Measurements from ENCODE around the gene RALGAPA2.

Gene RALGAPA2

GRCh38 chr20:20373091-20373571 lies 339.3 kb downstream of the RALGAPA2 start:
- Histone ChIP-seq H3K9me3 (ENCODE audit: control insufficient read depth in 2 of 2, low read length in 2 of 2) (no peaks in the 10 kb centered on the region), H3K27me3 (ENCODE audit: control insufficient read depth in 2 of 2, insufficient read depth in 2 of 2, low read length in 2 of 2) (peaks cover 38 to 43% of the 10 kb centered on the region in 2 donors), H3K9ac (ENCODE audit: low read depth in 1 of 2, low read length in 2 of 2) (no peak overlapping the region), H3K27ac (ENCODE audit: low read depth in 2 of 2, low read length in 2 of 2) (no peak overlapping the region), H3K4me3 (ENCODE audit: low read length in 2 of 2) (no peak overlapping the region), H3K36me3 (ENCODE audit: control insufficient read depth in 2 of 2, insufficient read depth in 2 of 2, low read length in 2 of 2) (no peaks in the 10 kb centered on the region), H3K4me1 (ENCODE audit: control insufficient read depth in 2 of 2, insufficient read depth in 2 of 2, low read length in 2 of 2) (peaks cover 0 to 8% of the 10 kb centered on the region in 2 donors)

- H3K9ac ChIP-seq (ENCODE audit: low read depth in 1 of 2, low read length in 2 of 2): no peak overlapping the region
- no peak overlapping the region for H3K4me3 ChIP-seq (ENCODE audit: low read length in 2 of 2)
- H3K36me3 ChIP-seq (ENCODE audit: control insufficient read depth in 2 of 2, insufficient read depth in 2 of 2, low read length in 2 of 2): no peaks in the 10 kb centered on the region
- no peak overlapping the region for H3K27ac ChIP-seq (ENCODE audit: low read depth in 2 of 2, low read length in 2 of 2)
- peaks cover 3 to 8% of the 10 kb centered on the region in 2 donors for H3K4me1 ChIP-seq (ENCODE audit: control insufficient read depth in 2 of 2, insufficient read depth in 2 of 2, low read length in 2 of 2)
- no peaks in the 10 kb centered on the region for H3K9me3 ChIP-seq (ENCODE audit: control insufficient read depth in 2 of 2, low read length in 2 of 2)
- H3K27me3 ChIP-seq (ENCODE audit: control insufficient read depth in 2 of 2, insufficient read depth in 2 of 2, low read length in 2 of 2): peaks cover 40 to 43% of the 10 kb centered on the region in 2 donors
Observed at GRCh38 chr20:20371681-20372080, 340.8 kb downstream of the RALGAPA2 start.

- Histone ChIP-seq H3K27me3 (ENCODE audit: control insufficient read depth in 2 of 2, insufficient read depth in 2 of 2, low read length in 2 of 2) (peaks cover 45 to 47% of the 10 kb centered on the region in 2 donors), H3K4me3 (ENCODE audit: low read length in 2 of 2) (no peak overlapping the region), H3K36me3 (ENCODE audit: control insufficient read depth in 2 of 2, insufficient read depth in 2 of 2, low read length in 2 of 2) (no peaks in the 10 kb centered on the region), H3K4me1 (ENCODE audit: control insufficient read depth in 2 of 2, insufficient read depth in 2 of 2, low read length in 2 of 2) (peaks cover 3 to 8% of the 10 kb centered on the region in 2 donors), H3K9ac (ENCODE audit: low read depth in 1 of 2, low read length in 2 of 2) (no peak overlapping the region), H3K27ac (ENCODE audit: low read depth in 2 of 2, low read length in 2 of 2) (no peak overlapping the region), H3K9me3 (ENCODE audit: control insufficient read depth in 2 of 2, low read length in 2 of 2) (no peaks in the 10 kb centered on the region)
Observed at GRCh38 chr20:20371083-20371482, 341.4 kb downstream of the RALGAPA2 start.

GRCh38 chr20:20370094-20370575 lies 342.3 kb downstream of the RALGAPA2 start:
- Histone ChIP-seq H3K36me3 (ENCODE audit: control insufficient read depth in 2 of 2, insufficient read depth in 2 of 2, low read length in 2 of 2) (no peaks in the 10 kb centered on the region), H3K9ac (ENCODE audit: low read depth in 1 of 2, low read length in 2 of 2) (no peak overlapping the region), H3K9me3 (ENCODE audit: control insufficient read depth in 2 of 2, low read length in 2 of 2) (no peaks in the 10 kb centered on the region), H3K27ac (ENCODE audit: low read depth in 2 of 2, low read length in 2 of 2) (no peak overlapping the region), H3K4me3 (ENCODE audit: low read length in 2 of 2) (no peak overlapping the region), H3K4me1 (ENCODE audit: control insufficient read depth in 2 of 2, insufficient read depth in 2 of 2, low read length in 2 of 2) (peaks cover 3 to 8% of the 10 kb centered on the region in 2 donors), H3K27me3 (ENCODE audit: control insufficient read depth in 2 of 2, insufficient read depth in 2 of 2, low read length in 2 of 2) (peaks cover 54 to 55% of the 10 kb centered on the region in 2 donors)

- H3K4me1 ChIP-seq (ENCODE audit: control insufficient read depth in 2 of 2, insufficient read depth in 2 of 2, low read length in 2 of 2): peaks cover 3 to 8% of the 10 kb centered on the region in 2 donors
- H3K9ac ChIP-seq (ENCODE audit: low read depth in 1 of 2, low read length in 2 of 2): no peak overlapping the region
- H3K4me3 ChIP-seq (ENCODE audit: low read length in 2 of 2): no peak overlapping the region
- peaks cover 58 to 62% of the 10 kb centered on the region in 2 donors for H3K27me3 ChIP-seq (ENCODE audit: control insufficient read depth in 2 of 2, insufficient read depth in 2 of 2, low read length in 2 of 2)
- H3K9me3 ChIP-seq (ENCODE audit: control insufficient read depth in 2 of 2, low read length in 2 of 2): no peaks in the 10 kb centered on the region
- no peak overlapping the region for H3K27ac ChIP-seq (ENCODE audit: low read depth in 2 of 2, low read length in 2 of 2)
- H3K36me3 ChIP-seq (ENCODE audit: control insufficient read depth in 2 of 2, insufficient read depth in 2 of 2, low read length in 2 of 2): no peaks in the 10 kb centered on the region
Observed at GRCh38 chr20:20369250-20370093, 343.0 kb downstream of the RALGAPA2 start.

- H3K27ac ChIP-seq (ENCODE audit: low read depth in 2 of 2, low read length in 2 of 2): no peak overlapping the region
Observed at GRCh38 chr20:20368418-20369249, 343.8 kb downstream of the RALGAPA2 start.

GRCh38 chr20:20367575-20368417 lies 344.6 kb downstream of the RALGAPA2 start, which contains the start of gene INSM1:
Gene INSM1, plus strand, starts transcription at chr20:20368104. Its CDS starts 164 bp downstream, at chr20:20368268.
- Histone ChIP-seq H3K27ac (ENCODE audit: low read depth in 2 of 2, low read length in 2 of 2) (no peak within 1 kb of the TSS), H3K9me3 (ENCODE audit: control insufficient read depth in 2 of 2, low read length in 2 of 2) (no peaks in the 10 kb centered on the region), H3K4me3 (ENCODE audit: low read length in 2 of 2) (peak within 1 kb of the TSS; percentile 16 to 26), H3K27me3 (ENCODE audit: control insufficient read depth in 2 of 2, insufficient read depth in 2 of 2, low read length in 2 of 2) (peaks cover 59 to 70% of the 10 kb centered on the region in 2 donors), H3K4me1 (ENCODE audit: control insufficient read depth in 2 of 2, insufficient read depth in 2 of 2, low read length in 2 of 2) (peaks cover 3 to 12% of the 10 kb centered on the region in 2 donors), H3K36me3 (ENCODE audit: control insufficient read depth in 2 of 2, insufficient read depth in 2 of 2, low read length in 2 of 2) (no peaks in the 10 kb centered on the region), H3K9ac (ENCODE audit: low read depth in 1 of 2, low read length in 2 of 2) (no peak within 1 kb of the TSS)

More at GRCh38 chr20:20368418-20369249, 343.8 kb downstream of the RALGAPA2 start:
- H3K4me3 ChIP-seq (ENCODE audit: low read length in 2 of 2): peak overlapping the region in 1 of 2 donors; percentile 26
- H3K9me3 ChIP-seq (ENCODE audit: control insufficient read depth in 2 of 2, low read length in 2 of 2): no peaks in the 10 kb centered on the region
- H3K36me3 ChIP-seq (ENCODE audit: control insufficient read depth in 2 of 2, insufficient read depth in 2 of 2, low read length in 2 of 2): no peaks in the 10 kb centered on the region
- H3K9ac ChIP-seq (ENCODE audit: low read depth in 1 of 2, low read length in 2 of 2): no peak overlapping the region
- peaks cover 3 to 10% of the 10 kb centered on the region in 2 donors for H3K4me1 ChIP-seq (ENCODE audit: control insufficient read depth in 2 of 2, insufficient read depth in 2 of 2, low read length in 2 of 2)
- H3K27me3 ChIP-seq (ENCODE audit: control insufficient read depth in 2 of 2, insufficient read depth in 2 of 2, low read length in 2 of 2): peaks cover 63 to 68% of the 10 kb centered on the region in 2 donors

GRCh38 chr20:20366876-20367574 lies 345.4 kb downstream of the RALGAPA2 start:
- Histone ChIP-seq H3K27me3 (ENCODE audit: control insufficient read depth in 2 of 2, insufficient read depth in 2 of 2, low read length in 2 of 2) (peaks cover 59 to 66% of the 10 kb centered on the region in 2 donors), H3K27ac (ENCODE audit: low read depth in 2 of 2, low read length in 2 of 2) (no peak overlapping the region), H3K9me3 (ENCODE audit: control insufficient read depth in 2 of 2, low read length in 2 of 2) (no peaks in the 10 kb centered on the region), H3K36me3 (ENCODE audit: control insufficient read depth in 2 of 2, insufficient read depth in 2 of 2, low read length in 2 of 2) (no peaks in the 10 kb centered on the region), H3K9ac (ENCODE audit: low read depth in 1 of 2, low read length in 2 of 2) (no peak overlapping the region), H3K4me3 (ENCODE audit: low read length in 2 of 2) (no peak overlapping the region), H3K4me1 (ENCODE audit: control insufficient read depth in 2 of 2, insufficient read depth in 2 of 2, low read length in 2 of 2) (peaks cover 3 to 12% of the 10 kb centered on the region in 2 donors)

- H3K4me3 ChIP-seq (ENCODE audit: low read length in 2 of 2): no peak overlapping the region
- H3K4me1 ChIP-seq (ENCODE audit: control insufficient read depth in 2 of 2, insufficient read depth in 2 of 2, low read length in 2 of 2): peaks cover 3 to 12% of the 10 kb centered on the region in 2 donors
- H3K36me3 ChIP-seq (ENCODE audit: control insufficient read depth in 2 of 2, insufficient read depth in 2 of 2, low read length in 2 of 2): no peaks in the 10 kb centered on the region
- peaks cover 58 to 67% of the 10 kb centered on the region in 2 donors for H3K27me3 ChIP-seq (ENCODE audit: control insufficient read depth in 2 of 2, insufficient read depth in 2 of 2, low read length in 2 of 2)
- no peaks in the 10 kb centered on the region for H3K9me3 ChIP-seq (ENCODE audit: control insufficient read depth in 2 of 2, low read length in 2 of 2)
- no peak overlapping the region for H3K9ac ChIP-seq (ENCODE audit: low read depth in 1 of 2, low read length in 2 of 2)
- H3K27ac ChIP-seq (ENCODE audit: low read depth in 2 of 2, low read length in 2 of 2): no peak overlapping the region
Observed at GRCh38 chr20:20366551-20366875, 345.9 kb downstream of the RALGAPA2 start.
